Right renal cortex interstitium (tissue), 3 donors: ENCODE results near the gene WT1. TPM values are rescaled to one million over a fixed set of nuclear protein-coding genes. Genes with fewer than 3 reads are reported as not detected.

Experiments
- DNase-seq, 3 donors: peaks; one replicate each; pipeline ENCODE4 v3.0.0-alpha.2; 2013; ENCODE audit warnings: low read depth in 3 of 3, low spot score in 2 of 3
- polyA plus RNA-seq, 3 donors: library from polyadenylated mRNA; unstranded; fragments of 120-200 nt; gene quantifications; one replicate each; pipeline ENCODE4 v1.2.1, GENCODE V29; 2013; ENCODE audit not compliant: insufficient read length in 3 of 3

The WT1 gene
- polyA plus RNA-seq, 3 donors = 230 to 253 (median 232) TPM

GRCh38 chr11:32438866-32439489 lies 3.6 kb upstream of the WT1 start:
- no peak for DNase-seq

GRCh38 chr11:32438346-32438865 lies 3.1 kb upstream of the WT1 start:
- no peak for DNase-seq

GRCh38 chr11:32437495-32438345 lies 2.4 kb upstream of the WT1 start:
- DNase-seq = no peak

GRCh38 chr11:32436751-32437494 lies 1.6 kb upstream of the WT1 start:
- DNase-seq = no peak

- DNase-seq = no peak
Observed at GRCh38 chr11:32435942-32436750, 807 bp upstream of the WT1 start.

- no peak for DNase-seq
Observed at GRCh38 chr11:32435152-32435480, 223 bp downstream of the WT1 start.

- DNase-seq = no peak
Observed at GRCh38 chr11:32434356-32435151, 785 bp downstream of the WT1 start.

GRCh38 chr11:32433914-32434355 lies 1.4 kb downstream of the WT1 start:
- no peak for DNase-seq

GRCh38 chr11:32433101-32433913 lies 2.0 kb downstream of the WT1 start:
- DNase-seq = no peak

- DNase-seq = no peak
Observed at GRCh38 chr11:32432565-32432964, 2.8 kb downstream of the WT1 start.

- no peak for DNase-seq
Observed at GRCh38 chr11:32430568-32431381, 4.6 kb downstream of the WT1 start.

GRCh38 chr11:32429477-32429876 lies 5.9 kb downstream of the WT1 start:
- DNase-seq = no peak

GRCh38 chr11:32428665-32429303 lies 6.6 kb downstream of the WT1 start:
- DNase-seq = no peak

- no peak for DNase-seq
Observed at GRCh38 chr11:32427935-32428664, 7.2 kb downstream of the WT1 start.

GRCh38 chr11:32427616-32427934 lies 7.8 kb downstream of the WT1 start:
- no peak for DNase-seq

- DNase-seq = no peak
Observed at GRCh38 chr11:32426819-32427615, 8.3 kb downstream of the WT1 start.
